ENCODE measurements around the gene CACNB4.
A peak's percentile ranks its signal among the peaks of the same experiment; 100 is the strongest.

CACNB4 gene

DNA sequence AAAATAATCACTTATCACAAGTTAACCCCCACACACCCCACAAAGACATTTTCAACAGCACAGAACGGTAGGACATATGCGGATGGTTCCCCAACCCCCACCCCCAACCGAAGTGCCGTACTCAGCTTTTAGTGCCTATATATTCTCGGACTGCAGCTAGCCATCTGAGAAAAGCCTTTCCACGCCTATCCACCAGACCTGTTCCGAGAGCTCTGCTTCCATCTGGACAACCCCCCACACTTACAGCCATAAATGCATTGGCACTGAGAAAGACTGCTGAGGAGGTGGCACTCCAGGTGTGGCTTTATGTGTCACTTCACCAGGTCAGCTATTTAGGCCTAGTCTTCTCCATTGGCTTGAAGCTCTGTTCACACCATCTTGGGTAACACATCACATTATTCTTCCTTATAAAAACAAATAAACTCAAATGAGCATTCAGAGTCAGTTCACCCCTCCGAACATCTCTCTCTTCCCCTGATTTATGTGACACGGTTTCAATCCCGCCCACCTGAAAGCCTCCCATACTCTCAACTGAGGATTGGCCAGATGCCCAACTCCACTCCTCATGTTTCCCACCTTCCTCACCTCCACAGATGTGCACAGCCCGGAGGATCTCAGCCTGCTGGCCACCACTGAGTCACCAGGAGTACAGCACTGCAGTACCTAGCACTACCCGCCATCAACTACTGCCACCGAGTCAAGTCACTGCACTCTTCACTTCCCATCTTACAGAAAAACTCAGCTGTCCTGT lies 127.4 kb downstream of the CACNB4 start:
- no peaks in the 10 kb centered on the region for H3K4me1 ChIP-seq (ENCODE audit: insufficient read depth, low read length)
- H3K9me3 ChIP-seq (ENCODE audit: low read length): no peaks in the 10 kb centered on the region
- H3K9ac ChIP-seq (ENCODE audit: low read length): no peak overlapping the region
- H3K27ac ChIP-seq (ENCODE audit: low read depth, low read length): no peak overlapping the region
- H3K4me3 ChIP-seq (ENCODE audit: low read depth in 1 of 2, low read length in 2 of 2): no peak overlapping the region
- H3K36me3 ChIP-seq (ENCODE audit: insufficient read depth, low read length): no peaks in the 10 kb centered on the region
- H3K27me3 ChIP-seq (ENCODE audit: control insufficient read depth in 1 of 2, insufficient read depth in 2 of 2, low read length in 2 of 2): no peaks in the 10 kb centered on the region

DNA sequence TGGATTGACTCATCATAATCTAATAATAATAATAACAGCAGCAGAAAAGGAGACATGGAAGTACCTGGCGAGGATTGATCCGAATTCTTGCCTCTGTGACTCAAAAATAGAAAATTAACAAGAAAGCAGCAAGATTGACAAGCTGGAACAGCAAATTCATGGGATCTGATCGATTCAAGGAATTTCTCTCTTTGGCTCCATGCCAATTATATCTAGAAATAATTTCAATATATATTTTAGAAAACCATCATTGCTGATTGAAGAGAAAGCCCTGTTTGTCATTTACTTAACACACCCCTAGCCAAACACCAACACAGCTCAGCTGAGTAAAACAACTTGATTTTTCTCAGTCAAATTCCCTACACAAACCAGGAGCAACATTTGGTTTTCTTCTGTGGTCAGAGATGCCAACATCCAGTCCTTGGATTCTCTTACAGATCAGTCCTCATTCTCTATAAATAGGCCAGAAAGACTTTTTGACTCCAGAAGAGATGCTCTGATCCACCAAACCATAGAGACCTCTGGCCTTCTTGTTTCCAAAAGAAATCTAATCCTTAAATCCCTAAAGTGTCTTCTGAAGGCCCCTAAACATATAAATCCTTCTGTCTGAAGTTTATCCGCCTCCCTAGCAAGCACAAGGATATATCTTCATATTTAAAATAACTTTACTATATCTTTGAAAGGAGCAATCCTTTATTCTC lies 129.9 kb downstream of the CACNB4 start:
- H3K9me3 ChIP-seq (ENCODE audit: low read length): no peaks in the 10 kb centered on the region
- H3K4me3 ChIP-seq (ENCODE audit: low read depth in 1 of 2, low read length in 2 of 2): no peak overlapping the region
- no peak overlapping the region for H3K9ac ChIP-seq (ENCODE audit: low read length)
- no peak overlapping the region for H3K27ac ChIP-seq (ENCODE audit: low read depth, low read length)
- no peaks in the 10 kb centered on the region for H3K36me3 ChIP-seq (ENCODE audit: insufficient read depth, low read length)
- H3K4me1 ChIP-seq (ENCODE audit: insufficient read depth, low read length): no peaks in the 10 kb centered on the region
- H3K27me3 ChIP-seq (ENCODE audit: control insufficient read depth in 1 of 2, insufficient read depth in 2 of 2, low read length in 2 of 2): no peaks in the 10 kb centered on the region

DNA sequence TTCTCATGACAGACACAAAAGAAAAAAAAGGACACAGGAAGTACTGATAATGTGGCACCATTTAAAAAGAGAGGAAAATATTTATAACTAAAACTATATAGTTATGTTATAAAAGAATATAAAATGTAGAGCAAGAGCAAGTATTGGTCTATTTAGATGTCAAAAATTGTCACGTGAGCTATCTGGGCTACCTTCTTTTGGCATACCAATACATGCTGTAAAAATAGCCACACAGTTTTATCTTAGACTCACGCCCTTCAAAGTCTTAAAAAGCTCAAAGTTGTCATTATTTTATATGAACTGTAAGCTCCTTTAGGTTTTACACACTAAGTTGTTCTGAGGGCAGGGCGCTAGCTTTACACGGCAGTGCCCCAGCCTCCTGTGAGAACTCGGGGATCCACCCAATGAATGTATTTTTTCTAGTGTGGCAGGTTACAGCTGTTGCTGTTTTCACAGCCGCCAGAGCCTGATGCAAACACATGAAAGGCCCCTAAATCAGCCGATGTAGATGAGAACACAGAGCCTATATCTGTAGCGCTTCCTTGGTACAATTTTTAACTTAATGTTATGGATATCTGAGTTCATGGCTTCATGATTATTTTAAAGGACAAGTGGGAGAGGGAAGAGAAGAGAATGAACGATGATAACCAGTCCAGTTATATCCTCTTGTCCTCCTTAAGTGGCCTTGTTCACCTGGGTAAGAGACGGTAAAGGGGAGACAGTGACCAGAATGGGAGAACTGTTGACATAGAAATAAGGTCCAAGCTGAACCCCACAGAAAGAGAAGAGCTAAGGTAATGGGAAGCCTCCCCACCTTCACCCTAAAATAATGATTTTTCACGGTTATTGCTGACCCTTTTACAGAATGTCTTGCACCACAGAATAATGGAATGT lies 130.8 kb downstream of the CACNB4 start:
- Histone ChIP-seq H3K36me3 (ENCODE audit: insufficient read depth, low read length) (no peaks in the 10 kb centered on the region), H3K4me3 (ENCODE audit: low read depth in 1 of 2, low read length in 2 of 2) (no peak overlapping the region), H3K9me3 (ENCODE audit: low read length) (no peaks in the 10 kb centered on the region), H3K27me3 (ENCODE audit: control insufficient read depth in 1 of 2, insufficient read depth in 2 of 2, low read length in 2 of 2) (no peaks in the 10 kb centered on the region), H3K9ac (ENCODE audit: low read length) (no peak overlapping the region), H3K27ac (ENCODE audit: low read depth, low read length) (no peak overlapping the region), H3K4me1 (ENCODE audit: insufficient read depth, low read length) (no peaks in the 10 kb centered on the region)

DNA sequence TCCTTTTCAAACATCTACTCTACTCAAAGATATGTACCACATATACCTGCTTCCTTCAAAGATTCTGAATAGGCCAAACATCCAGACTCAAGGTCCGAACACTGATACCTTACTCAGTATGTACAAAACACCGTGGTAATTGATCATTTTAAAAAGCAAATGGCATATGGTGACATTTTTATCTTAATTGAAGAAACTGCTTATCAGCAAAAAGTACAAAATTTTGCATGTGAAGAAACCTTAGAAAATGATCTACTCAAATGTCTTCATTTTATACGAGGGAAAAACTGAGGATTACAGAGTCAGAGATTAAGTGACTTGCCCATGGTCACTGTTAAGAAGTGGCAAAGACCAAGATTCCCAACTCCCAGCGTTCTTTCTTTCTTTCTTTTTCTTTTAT lies 133.0 kb downstream of the CACNB4 start:
- Histone ChIP-seq H3K27me3 (ENCODE audit: control insufficient read depth in 1 of 2, insufficient read depth in 2 of 2, low read length in 2 of 2) (no peaks in the 10 kb centered on the region), H3K9me3 (ENCODE audit: low read length) (no peaks in the 10 kb centered on the region), H3K4me1 (ENCODE audit: insufficient read depth, low read length) (no peaks in the 10 kb centered on the region)

DNA sequence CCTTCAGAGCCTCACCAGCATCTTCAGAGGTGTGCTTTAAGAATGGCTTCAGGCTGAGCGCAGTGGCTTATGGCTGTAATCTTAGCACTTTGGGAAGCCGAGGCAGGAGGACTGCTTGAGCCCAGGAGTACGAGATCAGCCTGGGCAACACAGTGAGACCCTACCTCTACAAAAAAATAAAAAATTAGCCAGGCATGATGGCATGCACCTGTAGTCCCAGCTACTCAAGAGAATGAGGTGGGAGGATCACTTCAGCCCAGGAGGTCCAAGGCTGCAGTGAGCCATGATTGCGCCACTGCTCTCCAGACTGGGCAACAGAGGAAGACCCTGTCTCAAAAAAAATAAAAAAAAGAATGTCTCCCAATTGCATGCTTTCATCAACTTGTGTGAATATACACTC lies 137.3 kb downstream of the CACNB4 start:
- Histone ChIP-seq H3K36me3 (ENCODE audit: insufficient read depth, low read length) (no peaks in the 10 kb centered on the region), H3K9ac (ENCODE audit: low read length) (no peak overlapping the region), H3K4me3 (ENCODE audit: low read depth in 1 of 2, low read length in 2 of 2) (no peak overlapping the region), H3K27me3 (ENCODE audit: control insufficient read depth in 1 of 2, insufficient read depth in 2 of 2, low read length in 2 of 2) (no peaks in the 10 kb centered on the region), H3K9me3 (ENCODE audit: low read length) (no peaks in the 10 kb centered on the region), H3K27ac (ENCODE audit: low read depth, low read length) (no peak overlapping the region), H3K4me1 (ENCODE audit: insufficient read depth, low read length) (no peaks in the 10 kb centered on the region)

More for the DNA sequence above, 133.0 kb downstream of the CACNB4 start:
- Histone ChIP-seq H3K4me3 (ENCODE audit: low read depth in 1 of 2, low read length in 2 of 2) (no peak overlapping the region), H3K27ac (ENCODE audit: low read depth, low read length) (no peak overlapping the region), H3K36me3 (ENCODE audit: insufficient read depth, low read length) (no peaks in the 10 kb centered on the region), H3K9ac (ENCODE audit: low read length) (no peak overlapping the region)

DNA sequence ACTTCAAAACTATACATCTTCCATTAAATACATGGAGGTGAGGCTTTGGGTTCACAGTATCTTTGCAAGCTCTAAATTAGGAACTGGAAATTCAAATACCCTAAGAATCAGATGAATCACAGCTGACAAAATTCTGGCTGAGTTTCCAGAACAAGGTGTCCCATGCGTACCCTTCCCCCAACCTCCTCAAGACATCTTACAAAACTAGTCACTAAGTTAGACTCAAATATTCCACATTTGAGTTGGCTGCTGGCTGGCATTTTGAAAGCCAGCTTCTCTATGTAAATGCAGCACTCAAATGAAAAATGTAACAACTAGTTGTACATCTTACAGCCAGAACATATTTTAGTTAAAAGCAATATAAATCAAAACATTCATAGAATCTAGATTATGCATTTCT lies 139.6 kb downstream of the CACNB4 start:
- no peak overlapping the region for H3K4me3 ChIP-seq (ENCODE audit: low read depth in 1 of 2, low read length in 2 of 2)
- no peak overlapping the region for H3K9ac ChIP-seq (ENCODE audit: low read length)
- no peaks in the 10 kb centered on the region for H3K9me3 ChIP-seq (ENCODE audit: low read length)
- no peaks in the 10 kb centered on the region for H3K27me3 ChIP-seq (ENCODE audit: control insufficient read depth in 1 of 2, insufficient read depth in 2 of 2, low read length in 2 of 2)
- no peaks in the 10 kb centered on the region for H3K4me1 ChIP-seq (ENCODE audit: insufficient read depth, low read length)
- no peak overlapping the region for H3K27ac ChIP-seq (ENCODE audit: low read depth, low read length)
- no peaks in the 10 kb centered on the region for H3K36me3 ChIP-seq (ENCODE audit: insufficient read depth, low read length)

DNA sequence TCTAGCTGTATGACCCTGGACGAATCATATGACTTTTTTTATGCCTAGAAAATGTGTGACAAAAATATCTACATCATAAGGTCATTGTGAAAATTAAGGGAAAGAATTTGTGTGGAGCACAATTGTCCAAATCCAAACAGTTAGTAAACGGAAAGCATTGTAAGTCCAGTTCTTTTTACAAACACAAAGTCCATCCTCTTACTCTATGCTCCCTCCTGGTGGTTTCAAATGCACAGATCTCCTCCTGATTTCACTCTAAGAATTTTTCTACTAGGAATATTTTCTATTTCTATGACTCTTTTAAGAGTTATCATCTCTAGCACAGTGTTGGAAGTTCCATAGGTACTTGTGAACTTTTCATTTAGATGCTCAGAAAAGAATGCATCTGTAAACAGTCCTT lies 145.4 kb downstream of the CACNB4 start:
- no peaks in the 10 kb centered on the region for H3K9me3 ChIP-seq (ENCODE audit: low read length)
- H3K4me1 ChIP-seq (ENCODE audit: insufficient read depth, low read length): no peaks in the 10 kb centered on the region
- H3K36me3 ChIP-seq (ENCODE audit: insufficient read depth, low read length): no peaks in the 10 kb centered on the region
- H3K4me3 ChIP-seq (ENCODE audit: low read depth in 1 of 2, low read length in 2 of 2): no peak overlapping the region
- no peak overlapping the region for H3K9ac ChIP-seq (ENCODE audit: low read length)
- H3K27me3 ChIP-seq (ENCODE audit: control insufficient read depth in 1 of 2, insufficient read depth in 2 of 2, low read length in 2 of 2): no peaks in the 10 kb centered on the region
- H3K27ac ChIP-seq (ENCODE audit: low read depth, low read length): no peak overlapping the region

DNA sequence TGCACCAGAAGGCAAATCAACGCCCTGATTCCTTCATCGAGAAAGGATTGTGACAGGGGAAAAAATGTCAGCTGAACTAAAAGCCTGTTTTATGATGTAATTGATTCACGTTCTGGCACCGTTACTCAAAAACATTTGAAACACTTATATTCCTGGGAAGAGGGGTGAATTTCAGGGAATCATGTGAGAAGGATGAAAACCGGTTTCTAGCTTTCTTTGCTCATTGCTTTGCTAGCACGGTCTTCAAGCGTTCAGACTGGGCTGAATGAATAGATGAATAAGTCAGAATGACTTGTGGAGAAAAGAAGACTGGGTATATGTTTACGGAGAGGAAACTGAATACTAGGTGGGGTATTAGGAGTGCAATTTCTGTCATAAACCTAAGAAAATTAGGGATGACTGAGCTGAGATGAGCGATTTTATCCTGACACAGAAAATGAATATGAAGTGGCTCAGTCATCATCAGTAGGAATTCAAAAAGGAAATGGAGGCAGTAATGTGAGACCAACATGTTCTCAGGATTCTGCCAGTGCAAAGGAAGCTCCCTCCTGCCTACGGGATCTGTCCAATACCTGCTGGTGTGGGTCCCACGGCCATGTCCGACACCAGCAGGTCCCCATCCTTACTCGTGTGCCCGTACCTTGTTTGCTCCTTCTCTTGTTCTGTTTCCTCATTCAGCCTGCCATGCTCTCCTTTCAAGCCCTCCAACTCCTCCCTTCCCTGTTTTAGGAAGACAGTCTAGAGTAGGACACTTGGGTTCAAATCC lies 146.0 kb downstream of the CACNB4 start:
- no peaks in the 10 kb centered on the region for H3K27me3 ChIP-seq (ENCODE audit: control insufficient read depth in 1 of 2, insufficient read depth in 2 of 2, low read length in 2 of 2)
- no peaks in the 10 kb centered on the region for H3K9me3 ChIP-seq (ENCODE audit: low read length)
- H3K36me3 ChIP-seq (ENCODE audit: insufficient read depth, low read length): no peaks in the 10 kb centered on the region
- H3K27ac ChIP-seq (ENCODE audit: low read depth, low read length): no peak overlapping the region
- no peak overlapping the region for H3K4me3 ChIP-seq (ENCODE audit: low read depth in 1 of 2, low read length in 2 of 2)
- no peaks in the 10 kb centered on the region for H3K4me1 ChIP-seq (ENCODE audit: insufficient read depth, low read length)
- H3K9ac ChIP-seq (ENCODE audit: low read length): no peak overlapping the region

DNA sequence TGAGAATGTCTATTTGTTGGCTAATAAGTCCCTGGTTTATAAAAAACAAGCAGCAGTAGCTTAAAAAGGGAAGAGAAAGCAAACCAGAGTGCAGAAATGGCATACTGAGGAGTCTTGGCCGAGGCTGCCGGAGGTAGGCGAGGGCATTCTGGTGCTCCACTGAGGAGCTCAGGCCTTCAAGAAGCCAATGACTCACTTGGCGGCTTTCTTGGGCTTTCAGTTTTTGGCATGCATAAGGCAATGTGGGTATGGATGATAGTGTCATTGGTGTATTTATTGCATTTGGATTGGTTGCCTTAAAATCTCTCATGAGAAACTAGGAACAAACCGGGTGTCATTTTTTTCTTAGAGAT lies 151.1 kb downstream of the CACNB4 start:
- no peaks in the 10 kb centered on the region for H3K9me3 ChIP-seq (ENCODE audit: low read length)
- no peak overlapping the region for H3K9ac ChIP-seq (ENCODE audit: low read length)
- H3K27me3 ChIP-seq (ENCODE audit: control insufficient read depth in 1 of 2, insufficient read depth in 2 of 2, low read length in 2 of 2): no peaks in the 10 kb centered on the region
- no peak overlapping the region for H3K27ac ChIP-seq (ENCODE audit: low read depth, low read length)
- no peaks in the 10 kb centered on the region for H3K4me1 ChIP-seq (ENCODE audit: insufficient read depth, low read length)
- H3K36me3 ChIP-seq (ENCODE audit: insufficient read depth, low read length): no peaks in the 10 kb centered on the region
- peak overlapping the region in 1 of 2 donors; percentile 28 for H3K4me3 ChIP-seq (ENCODE audit: low read depth in 1 of 2, low read length in 2 of 2)

DNA sequence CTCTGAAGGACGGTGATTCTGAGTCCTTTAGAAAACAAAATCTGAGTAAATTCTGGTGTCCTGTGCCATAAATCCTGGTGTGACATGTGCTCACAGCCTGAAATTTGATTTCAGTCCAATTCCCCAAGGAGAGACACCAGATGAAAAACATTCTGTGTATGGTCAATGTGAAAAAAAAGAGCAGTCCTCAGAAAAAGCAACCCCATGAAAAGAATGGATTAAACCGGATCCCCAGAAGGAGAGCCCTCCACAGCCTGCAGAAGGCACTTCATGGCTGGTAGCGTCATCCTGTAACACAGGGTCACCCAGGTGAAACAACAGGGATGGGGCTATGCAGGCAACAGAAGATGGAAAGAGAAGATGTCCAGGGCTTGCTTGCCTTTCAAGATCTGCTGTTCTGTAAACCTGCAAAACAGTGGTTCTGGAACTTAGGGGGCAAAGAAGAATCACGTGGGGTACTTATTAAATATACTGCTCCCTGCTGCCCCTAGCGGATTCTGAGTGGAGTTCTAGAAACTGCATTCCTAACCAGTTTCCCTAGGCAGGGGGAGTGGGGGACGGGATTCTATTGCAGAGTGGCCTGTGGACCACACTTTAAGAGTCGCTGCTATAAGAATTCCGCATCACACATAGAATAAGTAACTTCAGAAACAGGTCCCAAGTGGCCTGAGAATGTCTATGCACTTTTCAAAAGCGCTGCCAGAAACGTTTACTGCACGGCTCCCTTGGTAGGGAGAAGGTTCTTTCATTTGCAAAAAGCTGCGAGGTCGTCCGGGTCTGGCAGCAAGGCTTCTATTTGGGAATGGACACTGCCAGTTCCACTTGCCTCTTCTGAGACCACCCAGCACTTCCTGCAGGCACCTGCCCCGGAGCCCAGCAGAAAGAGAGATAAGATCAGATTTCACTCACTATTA lies 151.7 kb downstream of the CACNB4 start:
- H3K36me3 ChIP-seq (ENCODE audit: insufficient read depth, low read length): no peaks in the 10 kb centered on the region
- H3K9me3 ChIP-seq (ENCODE audit: low read length): no peaks in the 10 kb centered on the region
- no peak overlapping the region for H3K9ac ChIP-seq (ENCODE audit: low read length)
- no peaks in the 10 kb centered on the region for H3K27me3 ChIP-seq (ENCODE audit: control insufficient read depth in 1 of 2, insufficient read depth in 2 of 2, low read length in 2 of 2)
- no peak overlapping the region for H3K27ac ChIP-seq (ENCODE audit: low read depth, low read length)
- H3K4me3 ChIP-seq (ENCODE audit: low read depth in 1 of 2, low read length in 2 of 2): peak overlapping the region in 1 of 2 donors; percentile 28
- H3K4me1 ChIP-seq (ENCODE audit: insufficient read depth, low read length): no peaks in the 10 kb centered on the region

All from muscle layer of colon (tissue), 2 donors.